A673 (cell line): ENCODE results near the gene SCAF4. TPM values are rescaled to one million over a fixed set of nuclear protein-coding genes. Genes with fewer than 3 reads are reported as not detected.

Source experiments
- BruUV-seq: library from RNA; stranded (reverse); fragments of 400-500 nt; replicated peaks from 2 replicates; lab custom pipeline; 2021; lab: Mats Ljungman, UMichigan
- CTCF ChIA-PET: fragments of 300-600 bp; sonication (Branson Sonifier 250); formaldehyde crosslinking; loops from one replicate; lab custom pipeline; 2022; ENCODE audit warnings: antibody characterized with exemption; lab: Charles Lee
- POLR2A ChIA-PET: fragments of 300-600 bp; sonication (Branson Sonifier 250); formaldehyde crosslinking; loops from one replicate; lab custom pipeline; 2022; ENCODE audit warnings: antibody characterized with exemption; ENCODE audit not compliant: low non-redundant PET; lab: Charles Lee
- DNase-seq: peaks from one replicate; pipeline ENCODE4 v3.0.0-alpha.2; 2015; ENCODE audit warnings: low spot score
- H3K27ac ChIP-seq: fragments of 200-600 bp; sonication (generic); 2 replicates; pipeline ENCODE4 v1.5.1; 2016; ENCODE audit warnings: mixed run types, low read depth, mild to moderate bottlenecking, mixed read lengths, antibody characterized with exemption, low read length; ENCODE audit not compliant: poor library complexity, severe bottlenecking
- H3K27me3 ChIP-seq: fragments of 200-600 bp; sonication (generic); replicated peaks from 2 replicates; pipeline ENCODE4 v1.6.1; 2017; ENCODE audit warnings: mixed run types, low read depth, mild to moderate bottlenecking, mixed read lengths, antibody characterized with exemption, low read length; ENCODE audit not compliant: insufficient read depth, poor library complexity
- H3K36me3 ChIP-seq: fragments of 200-600 bp; sonication (generic); 2 replicates; pipeline ENCODE4 v1.6.1; 2016; ENCODE audit warnings: mixed run types, mild to moderate bottlenecking, mixed read lengths, antibody characterized with exemption, low read length; ENCODE audit not compliant: insufficient read depth, poor library complexity, severe bottlenecking
- H3K4me1 ChIP-seq: fragments of 200-600 bp; sonication (generic); 2 replicates; pipeline ENCODE4 v1.6.1; 2017; ENCODE audit warnings: mixed run types, mild to moderate bottlenecking, mixed read lengths, antibody characterized with exemption, low read length; ENCODE audit not compliant: insufficient read depth, poor library complexity, severe bottlenecking
- H3K4me3 ChIP-seq: fragments of 200-600 bp; sonication (generic); 2 replicates; pipeline ENCODE4 v1.5.1; 2016; ENCODE audit warnings: low read depth, mixed run types, mild to moderate bottlenecking, mixed read lengths, low read length; ENCODE audit not compliant: poor library complexity, severe bottlenecking
- H3K9me3 ChIP-seq: fragments of 200-600 bp; sonication (generic); 2 replicates; pipeline ENCODE4 v1.6.1; 2016; ENCODE audit warnings: mixed run types, low read depth, mild to moderate bottlenecking, mixed read lengths, antibody characterized with exemption, low read length; ENCODE audit not compliant: poor library complexity, severe bottlenecking
- CTCF ChIP-seq: fragments of 300-800, 200-600 bp; sonication (generic); conservative IDR thresholded peaks from 2 replicates; pipeline ENCODE4 v1.5.1; 2017; ENCODE audit warnings: low read depth, mild to moderate bottlenecking, antibody characterized with exemption, low read length, moderate library complexity, mixed read lengths
- EZH2 ChIP-seq: fragments of 200-600 bp; sonication (generic); IDR thresholded peaks from 2 replicates; pipeline ENCODE4 v1.6.1; 2017; ENCODE audit warnings: borderline replicate concordance, low read depth, mild to moderate bottlenecking, mixed read lengths, antibody characterized with exemption, low read length; ENCODE audit not compliant: poor library complexity, severe bottlenecking
- intact Hi-C: fragments of 100-400 bp; cut with micrococcal nuclease; formaldehyde crosslinking; loops from one replicate; pipeline ENCODE4 v1.10.0; 2022; ENCODE audit not compliant: unreplicated experiment
- total RNA-seq: library from RNA; stranded (reverse); gene quantifications from 2 replicates; pipeline ENCODE4 v1.2.3, GENCODE V29; 2021

Gene SCAF4
- total RNA-seq, 1 experiment from 2014 or later: 57.0 TPM

DNA sequence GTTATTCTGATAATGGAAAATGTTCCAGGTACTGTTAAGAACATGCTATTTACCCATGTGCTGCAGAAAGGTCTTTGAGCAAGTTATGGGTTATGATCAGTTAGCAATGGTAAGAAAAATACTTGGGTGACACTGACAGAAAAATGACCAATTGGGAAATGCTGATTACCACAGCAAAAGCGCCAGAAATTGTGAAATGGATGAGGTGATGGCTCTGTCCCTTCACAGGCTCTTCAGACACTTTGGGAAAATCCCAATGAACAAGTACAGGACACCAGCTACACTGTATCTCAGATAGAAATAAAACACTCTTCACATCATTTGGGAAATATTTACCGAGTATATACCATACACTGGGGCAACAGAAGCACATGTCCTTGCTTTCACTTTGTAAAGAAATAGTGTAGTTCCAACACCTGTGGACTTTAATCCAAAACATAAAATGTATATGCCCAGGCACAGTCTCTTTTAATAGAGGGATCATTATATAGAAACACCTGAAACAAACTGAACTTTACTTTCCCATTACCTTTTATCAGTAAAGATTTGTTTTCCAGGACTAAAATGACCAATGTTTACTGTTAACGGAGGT lies 58.5 kb downstream of the SCAF4 start:
- POLR2A ChIA-PET: no interaction called here

DNA sequence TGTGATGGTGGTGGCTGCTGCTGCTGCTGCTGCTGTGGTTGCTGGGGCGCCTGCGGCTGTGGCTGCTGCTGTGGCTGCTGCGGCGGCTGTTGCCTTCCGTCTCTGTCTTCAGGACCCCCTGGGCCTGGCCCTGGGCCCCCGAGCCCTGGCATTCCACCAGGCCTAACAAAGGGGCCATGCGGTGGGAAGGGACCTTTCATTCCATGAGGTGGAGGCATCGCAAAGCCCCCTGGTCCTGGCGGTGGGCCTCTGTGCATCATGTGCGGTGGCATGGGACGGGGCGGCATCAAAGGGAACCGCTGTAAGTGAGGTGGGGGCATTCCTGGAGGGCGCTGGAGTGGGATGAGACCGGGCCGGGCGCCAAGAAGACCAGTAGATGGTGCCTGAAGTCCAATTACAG lies 60.0 kb downstream of the SCAF4 start:
- ChIA-PET CTCF (no interaction called here), POLR2A (no interaction called here)
- H3K4me3 ChIP-seq: no peak overlapping the region
- intact Hi-C loops: no loop called here
- H3K9me3 ChIP-seq: no peaks in the 10 kb centered on the region
- peaks cover 46% of the 10 kb centered on the region for H3K36me3 ChIP-seq
- DNase-seq: no peak
- H3K4me1 ChIP-seq: peaks cover 16% of the 10 kb centered on the region
- no peaks in the 10 kb centered on the region for H3K27me3 ChIP-seq
- TF ChIP-seq CTCF (no peak), EZH2 (no peak)
- no TSS peak for BruUV-seq
- H3K27ac ChIP-seq: no peak overlapping the region

More for the DNA sequence above, 58.5 kb downstream of the SCAF4 start:
- no peaks in the 10 kb centered on the region for H3K9me3 ChIP-seq
- CTCF ChIA-PET: no interaction called here
- H3K4me3 ChIP-seq: no peak overlapping the region
- no TSS peak for BruUV-seq
- H3K4me1 ChIP-seq: peaks cover 4% of the 10 kb centered on the region
- TF ChIP-seq EZH2: no peak
- intact Hi-C loops: no loop called here
- no peak for DNase-seq
- H3K27me3 ChIP-seq: no peaks in the 10 kb centered on the region
- peaks cover 32% of the 10 kb centered on the region for H3K36me3 ChIP-seq
- no peak overlapping the region for H3K27ac ChIP-seq

- Histone ChIP-seq H3K27ac (no peak overlapping the region), H3K4me3 (no peak overlapping the region), H3K4me1 (peaks cover 23% of the 10 kb centered on the region), H3K27me3 (no peaks in the 10 kb centered on the region), H3K36me3 (peaks cover 53% of the 10 kb centered on the region), H3K9me3 (no peaks in the 10 kb centered on the region)
- TSS peak; percentile 80 for BruUV-seq
- ChIA-PET POLR2A (no interaction called here), CTCF (no interaction called here)
- no peak for DNase-seq
- TF ChIP-seq CTCF (no peak), EZH2 (no peak)
- intact Hi-C loops: no loop called here
These were observed 60.7 kb downstream of the SCAF4 start for GRCh38 chr21:31671146-31671716.
